Colonic mucosa (tissue), 4 donors: Measurements from ENCODE around the gene TYMP. TPM values are rescaled to one million over a fixed set of nuclear protein-coding genes. Genes with fewer than 3 reads are reported as not detected.

ENCODE experiments used
- DNase-seq: peaks from one replicate; pipeline ENCODE4 v3.0.0-alpha.2; 2020
- H3K27ac ChIP-seq: fragments of 200-600 bp; one replicate; pipeline ENCODE4 v1.8.0; 2021
- H3K27me3 ChIP-seq: fragments of 200-600 bp; one replicate; pipeline ENCODE4 v1.8.0; 2021
- H3K36me3 ChIP-seq: fragments of 200-600 bp; one replicate; pipeline ENCODE4 v1.8.0; 2021
- H3K4me1 ChIP-seq: fragments of 200-600 bp; one replicate; pipeline ENCODE4 v1.8.0; 2021; ENCODE audit warnings: mild to moderate bottlenecking
- H3K4me3 ChIP-seq: fragments of 200-600 bp; one replicate; pipeline ENCODE4 v1.8.0; 2021
- H3K9ac ChIP-seq, 2 donors: one replicate each; pipeline ENCODE4 v1.7.0; 2013; ENCODE audit warnings: control low read depth in 2 of 2, low read depth in 2 of 2, low read length in 2 of 2
- H3K9me3 ChIP-seq: fragments of 200-600 bp; one replicate; pipeline ENCODE4 v1.8.0; 2021
- CTCF ChIP-seq: fragments of 200-600 bp; IDR thresholded peaks from one replicate; pipeline ENCODE4 v1.8.0; 2022; ENCODE audit warnings: antibody characterized with exemption, mild to moderate bottlenecking
- intact Hi-C: fragments of 100-400 bp; cut with DNase I; formaldehyde crosslinking; loops from one replicate; pipeline ENCODE4 v1.14.1; 2022
- total RNA-seq, 2 donors: library from RNA; stranded (reverse); fragmentation: NEBNext Ultra II Directional in 1 of 2; extraction: Animal tissue kit (Norgen Biotek cat#: 25700) in 1 of 2; gene quantifications; one replicate each; pipeline ENCODE4 v1.2.1, GENCODE V29; 2021
- donor health status: healthy.
- donor health status: DM: no; HTN: no; CAD: no.
- donor health status: DM: no; HTN: no; CAD: no.

Gene TYMP
- total RNA-seq, 2 donors from 2014 or later = 22.6 to 28.0 TPM

GRCh38 chr22:50519151-50519550 is 10.7 kb downstream of the TYMP start:
- no peak overlapping the region for H3K4me3 ChIP-seq

DNA sequence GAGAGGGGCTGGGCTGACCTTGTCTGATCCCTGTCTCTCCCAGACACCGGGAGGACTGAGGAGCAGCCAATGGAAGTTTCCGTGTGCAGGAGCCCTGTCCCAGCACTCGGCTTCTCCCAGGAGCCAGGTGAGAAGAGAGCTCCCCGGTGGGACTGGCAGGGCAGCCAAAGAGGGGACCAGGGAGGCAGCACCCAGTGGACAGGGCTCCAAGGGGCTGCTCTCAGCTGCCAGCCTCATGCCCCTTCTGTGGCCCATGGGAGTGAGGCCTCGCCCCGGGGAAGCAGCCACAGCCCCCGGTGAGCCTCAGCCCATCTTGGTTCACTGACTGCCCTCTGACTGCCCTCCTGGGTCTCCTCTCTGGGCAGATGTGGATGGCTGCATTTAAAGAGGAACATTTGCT is 11.2 kb downstream of the TYMP start:
- no peak overlapping the region for H3K4me3 ChIP-seq
- DNase-seq = no peak
- H3K27me3 ChIP-seq = no peaks in the 10 kb centered on the region
- H3K9me3 ChIP-seq = no peaks in the 10 kb centered on the region
- H3K4me1 ChIP-seq = peaks cover 2% of the 10 kb centered on the region
- no peak for TF ChIP-seq CTCF
- no peak overlapping the region for H3K27ac ChIP-seq
- H3K9ac ChIP-seq = no peak overlapping the region
- intact Hi-C loops = no loop called here
- peaks cover 14% of the 10 kb centered on the region for H3K36me3 ChIP-seq

More at GRCh38 chr22:50519151-50519550, 10.7 kb downstream of the TYMP start:
- Histone ChIP-seq H3K27me3 (no peaks in the 10 kb centered on the region), H3K9me3 (no peaks in the 10 kb centered on the region), H3K36me3 (peaks cover 15% of the 10 kb centered on the region), H3K4me1 (peaks cover 7% of the 10 kb centered on the region), H3K27ac (no peak overlapping the region), H3K9ac (no peak overlapping the region)
- no peak for TF ChIP-seq CTCF
- intact Hi-C loops = no loop called here
- no peak for DNase-seq

DNA sequence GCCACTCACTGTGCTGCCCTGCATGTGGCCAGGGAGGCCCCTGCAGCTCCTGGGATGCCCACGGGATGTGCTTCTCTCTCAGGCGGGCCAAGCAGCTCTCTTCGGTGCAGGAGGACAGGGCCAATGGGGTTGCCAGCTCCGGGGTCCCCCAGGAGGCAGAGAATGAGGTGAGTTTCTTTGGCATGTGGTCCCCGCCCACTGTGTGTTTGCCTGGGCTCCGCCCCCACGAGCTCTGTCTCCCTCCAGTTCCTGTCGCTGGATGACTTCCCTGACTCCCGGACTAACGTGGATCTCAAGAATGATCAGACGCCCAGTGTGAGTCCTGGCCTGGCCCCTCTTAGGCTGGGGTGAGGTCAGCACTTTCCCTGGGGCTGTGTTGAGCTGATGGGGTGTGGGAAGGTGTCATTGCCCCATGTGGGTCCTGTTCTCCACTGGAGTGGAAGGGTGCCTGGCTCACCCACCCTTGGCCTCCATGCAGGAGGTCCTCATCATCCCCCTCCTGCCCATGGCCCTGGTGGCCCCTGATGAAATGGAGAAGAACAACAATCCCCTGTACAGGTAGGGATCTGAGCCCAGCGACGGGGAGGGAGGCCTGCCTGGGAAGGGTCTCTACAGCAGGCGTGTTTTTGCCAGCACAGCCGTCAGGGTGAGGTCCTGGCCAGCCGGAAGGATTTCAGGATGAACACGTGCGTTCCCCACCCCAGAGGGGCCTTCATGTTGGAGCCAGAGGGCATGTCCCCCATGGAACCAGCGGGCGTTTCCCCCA is 12.1 kb downstream of the TYMP start:
- no peak for TF ChIP-seq CTCF
- peaks cover 5% of the 10 kb centered on the region for H3K36me3 ChIP-seq
- no peak overlapping the region for H3K27ac ChIP-seq
- no peak for DNase-seq
- H3K4me3 ChIP-seq = no peak overlapping the region
- no peaks in the 10 kb centered on the region for H3K9me3 ChIP-seq
- H3K9ac ChIP-seq = no peak overlapping the region
- H3K4me1 ChIP-seq = no peaks in the 10 kb centered on the region
- intact Hi-C loops = no loop called here
- H3K27me3 ChIP-seq = no peaks in the 10 kb centered on the region

DNA sequence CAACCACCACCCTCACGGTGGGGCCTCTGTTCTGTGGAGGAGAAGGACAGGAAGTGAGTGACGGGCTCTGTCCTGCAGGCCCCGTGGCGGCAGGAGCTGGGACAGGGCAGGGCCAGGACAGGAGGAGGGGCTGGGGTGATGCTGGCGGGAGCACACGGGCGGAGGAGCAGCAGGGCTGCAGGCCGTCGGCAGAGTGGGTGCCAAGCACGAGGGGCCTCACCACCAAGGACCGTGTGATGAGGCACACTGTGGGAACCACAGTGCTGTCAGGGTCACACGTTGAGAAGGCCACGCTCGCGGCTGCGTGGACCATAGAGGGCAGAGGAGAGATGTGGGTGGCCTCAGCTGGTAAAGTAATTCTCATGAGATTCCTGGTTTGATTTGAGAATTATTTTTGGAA is 12.9 kb downstream of the TYMP start:
- peaks cover 5% of the 10 kb centered on the region for H3K36me3 ChIP-seq
- no peak for DNase-seq
- no peaks in the 10 kb centered on the region for H3K9me3 ChIP-seq
- no peaks in the 10 kb centered on the region for H3K27me3 ChIP-seq
- no peak overlapping the region for H3K27ac ChIP-seq
- intact Hi-C loops = no loop called here
- no peak overlapping the region for H3K9ac ChIP-seq
- no peaks in the 10 kb centered on the region for H3K4me1 ChIP-seq
- TF ChIP-seq CTCF = no peak
- no peak overlapping the region for H3K4me3 ChIP-seq

GRCh38 chr22:50516068-50516467 is 13.7 kb downstream of the TYMP start:
- Histone ChIP-seq H3K9ac (no peak overlapping the region), H3K4me3 (no peak overlapping the region), H3K4me1 (no peaks in the 10 kb centered on the region), H3K9me3 (no peaks in the 10 kb centered on the region), H3K36me3 (peaks cover 5% of the 10 kb centered on the region), H3K27ac (no peak overlapping the region), H3K27me3 (no peaks in the 10 kb centered on the region)
- no peak for TF ChIP-seq CTCF
- no peak for DNase-seq
- intact Hi-C loops = no loop called here
